ENCODE measurements around the gene TEDDM1. TPM values are rescaled to one million over a fixed set of nuclear protein-coding genes. Genes with fewer than 3 reads are reported as not detected.

Gene TEDDM1
- total and polyA plus RNA-seq, 7 donors = not detected

GRCh38 chr1:182368358-182368757, 32.1 kb downstream of the TEDDM1 start:
- ATAC-seq (no peak), DNase-seq (no peak)
- Histone ChIP-seq H3K27me3 (ENCODE audit: insufficient read depth in 3 of 3, low read length in 2 of 3) (no peaks in the 10 kb centered on the region), H3K27ac (no peak overlapping the region), H3K4me1 (peaks cover 26% of the 10 kb centered on the region), H3K36me3 (ENCODE audit: insufficient read depth in 1 of 2, low read depth in 1 of 2) (no peaks in the 10 kb centered on the region), H3K9me3 (no peaks in the 10 kb centered on the region), H3K4me3 (no peak overlapping the region)
- intact Hi-C loops (cut with DNase I) = no loop called here
- WGBS, 3 donors = 56 to 64% (median 59%) methylated on average over 4 of the region's 4 CpGs
- TF ChIP-seq CTCF (IDR thresholded peaks at IDR 0.05) = no peak

GRCh38 chr1:182367926-182368325, 32.5 kb downstream of the TEDDM1 start:
- no peak for DNase-seq
- H3K36me3 ChIP-seq (ENCODE audit: insufficient read depth in 1 of 2, low read depth in 1 of 2) = no peaks in the 10 kb centered on the region
- H3K27me3 ChIP-seq (ENCODE audit: insufficient read depth in 3 of 3, low read length in 2 of 3) = no peaks in the 10 kb centered on the region
- no peak overlapping the region for H3K27ac ChIP-seq
- no peak for ATAC-seq
- peaks cover 27% of the 10 kb centered on the region for H3K4me1 ChIP-seq
- H3K4me3 ChIP-seq = no peak overlapping the region
- H3K9me3 ChIP-seq = no peaks in the 10 kb centered on the region
- TF ChIP-seq CTCF (IDR thresholded peaks at IDR 0.05) = no peak
- 56 to 60% (median 59%) methylated on average over 2 of the region's 2 CpGs for WGBS, 3 donors
- intact Hi-C loops (cut with DNase I) = no loop called here

- intact Hi-C loops (cut with DNase I) = no loop called here
- ATAC-seq (no peak), DNase-seq (no peak)
- Histone ChIP-seq H3K27me3 (ENCODE audit: insufficient read depth in 3 of 3, low read length in 2 of 3) (no peaks in the 10 kb centered on the region), H3K4me1 (peaks cover 35% of the 10 kb centered on the region), H3K4me3 (no peak overlapping the region), H3K27ac (no peak overlapping the region), H3K36me3 (ENCODE audit: insufficient read depth in 1 of 2, low read depth in 1 of 2) (no peaks in the 10 kb centered on the region), H3K9me3 (no peaks in the 10 kb centered on the region)
- WGBS, 3 donors = 93 to 98% (median 94%) methylated on average over 2 of the region's 2 CpGs
- no peak for TF ChIP-seq CTCF (IDR thresholded peaks at IDR 0.05)
Observed at GRCh38 chr1:182366596-182366995, 33.9 kb downstream of the TEDDM1 start.

- Histone ChIP-seq H3K4me3 (no peak overlapping the region), H3K36me3 (ENCODE audit: insufficient read depth in 1 of 2, low read depth in 1 of 2) (no peaks in the 10 kb centered on the region), H3K27me3 (ENCODE audit: insufficient read depth in 3 of 3, low read length in 2 of 3) (no peaks in the 10 kb centered on the region), H3K4me1 (peaks cover 38% of the 10 kb centered on the region), H3K9me3 (no peaks in the 10 kb centered on the region), H3K27ac (peak overlapping the region; percentile 81)
- 72 to 81% (median 75%) methylated on average over 7 of the region's 7 CpGs for WGBS, 3 donors
- TF ChIP-seq CTCF (IDR thresholded peaks at IDR 0.05) = no peak
- intact Hi-C loops (cut with DNase I) = no loop called here
- DNase-seq (no peak), ATAC-seq (no peak)
Observed at GRCh38 chr1:182359645-182360044, 40.8 kb downstream of the TEDDM1 start.

- no peak overlapping the region for H3K4me3 ChIP-seq
- intact Hi-C loops (cut with DNase I) = no loop called here
- no peaks in the 10 kb centered on the region for H3K36me3 ChIP-seq (ENCODE audit: insufficient read depth in 1 of 2, low read depth in 1 of 2)
- H3K9me3 ChIP-seq = no peaks in the 10 kb centered on the region
- no peak for TF ChIP-seq CTCF (IDR thresholded peaks at IDR 0.05)
- peak overlapping the region; percentile 81 for H3K27ac ChIP-seq
- WGBS, 3 donors = 20 to 35% (median 26%) methylated on average over 4 of the region's 4 CpGs
- peak; percentile 69 to 84 (median 74) for ATAC-seq
- H3K4me1 ChIP-seq = peaks cover 32% of the 10 kb centered on the region
- no peaks in the 10 kb centered on the region for H3K27me3 ChIP-seq (ENCODE audit: insufficient read depth in 3 of 3, low read length in 2 of 3)
- DNase-seq = no peak
Observed at GRCh38 chr1:182357913-182358312, 42.6 kb downstream of the TEDDM1 start.
